IPS-18c (cell line): ENCODE measurements around the gene HTRA3.
A peak's percentile ranks its signal among the peaks of the same experiment; 100 is the strongest.
"Not testable (repeated sequence)": the region's sequence is repeated elsewhere in the genome, so short reads cannot be mapped to it uniquely, and the experiment has no call there.

Experiments used
- H3K4me3 ChIP-seq: 2 replicates; pipeline ENCODE4 v1.7.0; 2013; ENCODE audit warnings: low read depth, mild to moderate bottlenecking, low read length, moderate library complexity; ENCODE audit not compliant: insufficient read depth
- H3K9me3 ChIP-seq: one replicate; pipeline ENCODE4 v1.6.1; 2013; ENCODE audit warnings: mild to moderate bottlenecking, low read length, moderate library complexity; ENCODE audit not compliant: control insufficient read depth, insufficient read depth

The HTRA3 gene

GRCh38 chr4:8347660-8348059 is 78.1 kb downstream of the HTRA3 start:
- Histone ChIP-seq H3K9me3 (no peaks in the 10 kb centered on the region), H3K4me3 (no peak overlapping the region)

- Histone ChIP-seq H3K9me3 (no peaks in the 10 kb centered on the region), H3K4me3 (no peak overlapping the region)
These were observed 78.5 kb downstream of the HTRA3 start for GRCh38 chr4:8348071-8348470.

GRCh38 chr4:8349236-8349635 is 79.7 kb downstream of the HTRA3 start:
- not testable (repeated sequence) for H3K4me3 ChIP-seq, H3K9me3 ChIP-seq

- Histone ChIP-seq H3K4me3 (no peak overlapping the region), H3K9me3 (no peaks in the 10 kb centered on the region)
These were observed 80.2 kb downstream of the HTRA3 start for GRCh38 chr4:8349664-8350236.

- no peak overlapping the region for H3K4me3 ChIP-seq
- H3K9me3 ChIP-seq, result no peaks in the 10 kb centered on the region
These were observed 80.8 kb downstream of the HTRA3 start for GRCh38 chr4:8350352-8350751.

- Histone ChIP-seq H3K9me3 (no peaks in the 10 kb centered on the region), H3K4me3 (no peak overlapping the region)
These were observed 81.4 kb downstream of the HTRA3 start for GRCh38 chr4:8350841-8351461.

GRCh38 chr4:8351931-8352367 is 82.4 kb downstream of the HTRA3 start:
- H3K9me3 ChIP-seq, result no peaks in the 10 kb centered on the region
- no peak overlapping the region for H3K4me3 ChIP-seq

- Histone ChIP-seq H3K9me3 (no peaks in the 10 kb centered on the region), H3K4me3 (no peak overlapping the region)
These were observed 83.0 kb downstream of the HTRA3 start for GRCh38 chr4:8352368-8353157.

GRCh38 chr4:8353158-8353669 is 83.7 kb downstream of the HTRA3 start:
- H3K9me3 ChIP-seq, result no peaks in the 10 kb centered on the region
- no peak overlapping the region for H3K4me3 ChIP-seq

GRCh38 chr4:8353912-8354453 is 84.4 kb downstream of the HTRA3 start:
- Histone ChIP-seq H3K4me3 (no peak overlapping the region), H3K9me3 (peaks cover 2% of the 10 kb centered on the region)

GRCh38 chr4:8355306-8355705 is 85.8 kb downstream of the HTRA3 start:
- H3K9me3 ChIP-seq, result peaks cover 2% of the 10 kb centered on the region
- H3K4me3 ChIP-seq, result no peak overlapping the region

- H3K4me3 ChIP-seq, result peak overlapping the region; percentile 20; the same call in 1 of the 2 replicates
These were observed 86.5 kb downstream of the HTRA3 start for GRCh38 chr4:8355864-8356565.

More at GRCh38 chr4:8355864-8356565, 86.5 kb downstream of the HTRA3 start:
- H3K9me3 ChIP-seq, result peaks cover 2% of the 10 kb centered on the region
